HG03095 (cell line): Measurements from ENCODE around the gene OSTM1.
"Not testable (repeated sequence)": the region's sequence is repeated elsewhere in the genome, so short reads cannot be mapped to it uniquely, and the experiment has no call there.

Experiments used
- ATAC-seq: cut with Tn5 transposase; IDR thresholded peaks from one replicate; pipeline ENCODE4 v1.9.1; 2021; ENCODE audit warnings: moderate library complexity; ENCODE audit not compliant: unreplicated experiment

Gene OSTM1

DNA sequence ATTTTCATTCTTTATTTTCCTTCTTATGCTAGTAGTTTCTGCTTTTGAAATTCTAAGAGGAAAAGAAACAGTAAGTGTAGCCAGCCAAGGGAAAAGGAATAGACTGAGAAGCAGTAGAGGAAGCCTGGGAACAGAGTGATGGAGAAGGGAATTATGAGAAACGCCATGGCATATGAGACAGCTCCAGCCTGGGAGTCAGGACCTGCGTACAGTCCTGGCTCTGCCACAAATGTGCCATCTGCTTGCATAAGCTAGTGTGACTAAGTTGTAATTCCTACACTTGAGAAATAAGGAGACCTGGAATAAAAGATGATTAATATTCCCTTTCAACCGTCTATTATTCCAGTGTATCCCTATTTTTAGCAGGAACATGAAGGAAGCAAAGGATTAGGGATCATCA, 47.5 kb downstream of the OSTM1 start:
- ATAC-seq, result no peak

DNA sequence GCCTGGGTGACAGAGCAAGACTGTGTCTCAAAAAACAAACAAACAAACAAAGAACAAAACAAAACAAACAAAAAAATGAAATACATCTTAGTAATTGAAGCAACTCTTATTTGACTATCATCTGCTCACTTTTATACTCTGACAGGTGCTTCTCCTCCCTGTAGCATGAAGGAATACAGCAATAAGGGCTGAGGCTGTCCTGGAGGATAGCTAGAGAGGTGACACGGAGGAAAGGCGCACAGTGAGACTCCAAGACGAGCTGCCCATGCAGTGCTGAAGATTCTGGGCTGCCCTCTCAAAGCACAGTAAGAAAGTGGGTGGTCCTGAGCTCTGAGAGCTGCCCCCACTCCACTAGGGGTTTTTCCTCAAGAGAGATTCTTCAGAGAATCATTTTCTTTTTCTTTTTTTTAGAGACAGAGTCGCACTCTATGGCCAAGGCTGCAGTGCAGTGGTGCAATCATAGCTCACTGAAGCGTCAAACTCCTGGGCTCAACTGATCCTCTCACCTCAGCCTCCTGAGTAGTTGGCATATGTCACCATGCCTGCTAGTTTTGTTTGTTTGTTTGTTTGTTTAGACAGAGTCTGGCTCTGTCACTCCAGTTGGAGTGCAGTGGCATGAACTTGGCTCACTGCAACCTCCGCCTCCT, 50.0 kb downstream of the OSTM1 start:
- no peak for ATAC-seq

DNA sequence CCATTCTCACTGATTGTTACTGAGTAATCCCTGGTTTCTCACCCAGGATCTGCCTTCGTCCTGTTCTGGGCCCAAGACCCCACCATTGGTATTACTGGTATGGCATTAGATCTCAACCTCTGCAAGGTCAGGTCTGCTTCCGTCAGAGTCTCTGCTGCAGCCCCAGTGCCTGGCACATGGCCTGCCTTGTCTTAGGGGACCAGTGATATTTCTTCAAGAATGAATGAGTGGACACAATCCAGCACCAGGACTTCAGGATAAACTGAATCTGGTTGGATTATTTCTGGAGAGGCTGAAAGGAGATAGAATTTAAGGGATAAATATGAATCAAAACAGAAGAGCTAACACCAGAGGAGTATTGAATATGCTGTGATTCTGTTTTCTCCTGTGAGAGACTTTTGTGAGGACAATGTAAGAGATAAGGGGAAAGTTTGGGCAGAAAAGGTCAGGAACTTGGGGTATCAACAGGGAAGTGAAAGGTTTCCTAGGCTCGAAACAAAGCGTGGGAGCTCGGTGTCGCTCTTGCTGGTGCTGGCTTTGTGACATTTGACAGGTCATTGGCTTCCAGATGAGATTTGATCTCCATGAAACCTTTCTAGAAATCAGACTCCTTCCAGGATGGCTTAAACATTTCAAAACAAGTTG, 53.9 kb downstream of the OSTM1 start:
- ATAC-seq, result no peak

DNA sequence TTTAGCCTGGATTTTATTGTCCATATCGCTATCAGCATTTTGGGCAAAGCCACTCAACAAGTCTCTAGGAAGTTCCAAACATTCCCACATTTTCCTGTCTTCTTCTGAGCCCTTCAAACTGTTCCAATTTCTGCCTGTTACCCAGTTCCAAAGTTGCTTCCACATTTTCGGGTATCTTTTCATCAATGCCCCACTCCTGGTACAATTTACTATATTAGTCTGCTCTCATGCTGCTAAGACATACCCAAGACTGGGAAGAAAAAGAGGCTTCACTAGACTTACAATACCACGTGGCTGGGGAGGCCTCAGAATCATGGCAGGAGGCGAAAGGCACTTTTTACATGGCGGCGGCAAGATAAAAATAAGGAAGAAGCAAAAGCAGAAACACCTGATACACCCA, 58.3 kb downstream of the OSTM1 start:
- ATAC-seq, result not testable (repeated sequence)

DNA sequence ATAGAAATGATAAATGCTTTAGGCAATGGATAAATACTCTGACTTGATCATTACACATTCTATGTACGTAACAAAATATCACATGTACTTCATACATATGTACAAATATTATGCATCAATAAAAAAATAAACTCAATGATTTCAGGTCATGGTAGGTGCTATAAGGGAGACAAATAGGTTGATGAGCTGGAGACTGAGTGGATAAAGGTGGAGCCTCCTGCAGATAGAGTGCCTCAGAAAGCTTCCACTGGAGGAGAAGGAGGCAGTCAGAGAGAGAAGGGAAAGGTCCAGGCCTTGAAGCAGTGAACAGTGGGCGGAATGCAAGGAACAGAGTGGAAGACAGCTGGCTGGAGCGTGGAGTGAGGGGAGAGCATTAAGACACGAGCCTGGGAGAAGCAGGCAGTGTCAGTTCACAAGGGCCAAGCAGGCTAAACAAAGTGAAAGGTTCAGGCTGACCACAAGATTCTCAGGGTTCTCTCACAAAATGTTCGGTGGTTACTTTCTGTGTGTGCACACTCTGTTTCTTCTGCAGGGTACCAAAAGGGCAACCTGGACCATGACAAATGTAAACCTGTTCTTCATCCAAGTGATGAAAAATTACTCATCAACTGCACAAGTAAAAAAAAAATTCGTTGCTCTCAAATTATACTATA, 60.6 kb downstream of the OSTM1 start:
- no peak for ATAC-seq

DNA sequence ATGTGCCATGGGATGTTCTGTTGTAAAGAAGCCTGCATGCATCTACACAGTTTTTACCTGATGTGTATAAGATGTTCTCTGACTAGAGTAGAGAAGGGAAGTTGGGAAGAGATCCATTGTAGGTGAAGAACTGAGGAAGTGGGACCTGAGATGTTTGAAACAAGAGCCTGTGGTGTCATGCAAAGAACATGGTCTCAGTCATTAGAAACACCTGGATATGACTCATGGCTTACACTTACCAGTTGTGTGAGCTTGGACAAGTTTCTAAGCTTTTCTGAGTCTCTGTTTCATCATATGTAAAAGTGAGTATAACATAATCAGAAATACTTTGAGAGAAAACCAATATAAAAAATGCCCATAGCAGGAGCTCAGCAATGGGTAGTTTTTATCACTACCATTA, 64.6 kb downstream of the OSTM1 start:
- no peak for ATAC-seq

DNA sequence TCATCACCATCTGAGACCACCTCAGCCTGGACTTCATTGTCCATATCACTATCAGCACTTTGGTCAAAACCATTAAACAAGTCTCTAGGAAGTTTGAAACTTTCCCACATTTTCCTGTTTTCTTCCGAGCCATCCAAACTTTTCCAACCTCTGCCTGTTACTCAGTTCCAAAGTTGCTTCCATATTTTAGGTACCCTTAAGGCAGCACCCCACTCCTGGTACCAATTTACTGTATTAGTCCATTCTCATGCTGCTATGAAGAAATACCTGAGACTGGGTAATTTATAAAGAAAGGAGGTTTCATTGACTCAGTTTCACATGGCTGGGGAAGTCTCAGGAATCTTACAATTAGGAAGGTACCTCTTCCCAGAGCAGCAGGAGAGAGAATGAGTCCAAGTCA, 65.3 kb downstream of the OSTM1 start:
- not testable (repeated sequence) for ATAC-seq

DNA sequence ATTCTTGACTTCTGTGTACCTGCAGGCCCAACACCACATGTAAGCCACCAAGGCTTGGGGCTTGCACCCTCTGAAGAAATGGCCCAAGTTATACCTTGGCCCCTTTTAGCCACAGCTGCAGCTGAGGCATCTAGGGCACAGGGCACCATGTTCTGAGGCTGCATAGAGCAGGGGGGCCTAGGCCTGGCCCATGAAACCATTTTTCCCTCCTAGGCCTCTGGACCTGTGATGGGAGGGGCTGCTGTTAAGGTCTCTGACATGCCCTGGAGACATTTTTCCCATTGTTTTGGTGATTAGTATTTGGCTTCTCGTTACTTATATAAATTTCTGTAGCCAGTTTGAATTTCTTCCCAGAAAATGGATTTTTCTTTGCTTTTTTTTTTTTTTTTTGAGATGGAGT, 66.2 kb downstream of the OSTM1 start:
- ATAC-seq, result no peak

DNA sequence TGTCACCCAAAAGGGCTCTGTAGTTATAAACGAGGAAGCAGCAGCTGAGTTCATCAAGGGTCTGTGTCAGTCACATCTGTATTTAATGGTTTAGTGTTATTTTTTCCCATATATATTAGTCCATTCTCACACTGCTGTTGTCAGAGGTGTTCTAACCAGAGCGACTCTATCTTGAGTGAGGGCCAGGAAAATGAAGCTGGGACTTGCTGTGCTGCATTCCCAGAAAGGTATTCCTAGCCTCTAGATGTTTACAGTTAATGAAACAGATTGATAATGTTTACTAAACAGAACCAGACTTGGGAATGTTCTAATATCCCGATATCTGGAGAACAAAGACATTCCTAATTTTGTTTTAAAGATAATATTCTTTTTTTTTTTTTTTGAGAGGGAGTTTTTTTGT, 68.6 kb downstream of the OSTM1 start:
- no peak for ATAC-seq

DNA sequence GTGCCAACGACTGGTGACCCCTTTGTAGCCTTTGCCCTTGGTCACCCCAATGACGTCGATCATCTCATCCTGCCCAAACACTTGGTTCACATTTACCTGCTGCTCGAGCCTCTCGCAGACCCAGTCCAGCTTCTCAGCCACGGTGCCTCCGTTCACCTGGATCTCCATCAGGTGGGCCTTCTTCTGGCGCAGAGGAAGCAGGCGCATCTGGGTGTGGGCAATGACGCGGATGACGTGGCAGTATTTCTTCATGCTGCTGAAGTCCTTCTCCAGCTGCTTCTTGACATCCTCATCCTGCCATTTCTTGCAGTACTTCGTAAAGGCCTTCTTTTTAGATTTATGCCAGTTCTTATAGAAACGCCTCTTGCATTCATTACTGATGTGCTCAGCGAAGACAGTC, 69.7 kb downstream of the OSTM1 start:
- no peak for ATAC-seq

DNA sequence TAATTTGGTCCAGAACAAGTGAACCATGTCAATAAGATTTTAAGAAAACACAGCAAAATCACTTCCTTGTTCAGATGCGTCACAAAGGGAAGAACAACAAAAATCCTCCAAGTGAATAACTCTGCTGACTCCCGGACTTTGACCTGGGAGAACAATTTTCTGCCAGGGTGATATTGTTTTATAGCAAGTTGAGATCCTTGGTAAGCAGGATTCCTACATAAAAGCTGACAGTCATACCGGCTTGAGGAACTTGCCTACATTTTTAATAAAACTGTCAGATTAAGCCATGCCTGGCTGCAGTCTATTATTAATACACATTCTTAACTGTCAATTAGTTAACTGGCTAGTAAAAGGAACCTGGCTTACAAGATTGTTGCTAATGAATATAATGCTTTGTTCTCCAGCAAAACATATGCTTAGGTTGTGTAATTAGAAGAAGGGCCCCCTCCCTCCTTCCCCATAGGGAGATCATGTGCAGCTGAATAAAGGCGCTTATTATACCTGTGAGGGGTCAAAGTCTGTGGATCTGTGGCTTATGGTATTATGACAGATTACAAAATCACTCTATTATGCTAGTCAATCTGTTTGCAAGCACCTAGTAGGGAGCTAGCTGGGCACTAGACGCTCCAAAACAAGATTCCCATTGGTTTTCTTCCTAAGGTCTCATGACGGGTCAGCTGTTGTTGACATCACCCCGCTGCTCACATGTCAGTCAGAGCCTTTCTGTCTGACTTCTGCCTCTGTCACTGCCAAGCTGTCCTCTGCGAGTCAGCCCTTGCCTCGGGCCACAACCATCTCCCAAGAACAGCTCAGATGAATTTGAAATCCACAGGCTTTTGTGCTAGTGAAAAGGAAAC, 71.9 kb downstream of the OSTM1 start:
- no peak for ATAC-seq

DNA sequence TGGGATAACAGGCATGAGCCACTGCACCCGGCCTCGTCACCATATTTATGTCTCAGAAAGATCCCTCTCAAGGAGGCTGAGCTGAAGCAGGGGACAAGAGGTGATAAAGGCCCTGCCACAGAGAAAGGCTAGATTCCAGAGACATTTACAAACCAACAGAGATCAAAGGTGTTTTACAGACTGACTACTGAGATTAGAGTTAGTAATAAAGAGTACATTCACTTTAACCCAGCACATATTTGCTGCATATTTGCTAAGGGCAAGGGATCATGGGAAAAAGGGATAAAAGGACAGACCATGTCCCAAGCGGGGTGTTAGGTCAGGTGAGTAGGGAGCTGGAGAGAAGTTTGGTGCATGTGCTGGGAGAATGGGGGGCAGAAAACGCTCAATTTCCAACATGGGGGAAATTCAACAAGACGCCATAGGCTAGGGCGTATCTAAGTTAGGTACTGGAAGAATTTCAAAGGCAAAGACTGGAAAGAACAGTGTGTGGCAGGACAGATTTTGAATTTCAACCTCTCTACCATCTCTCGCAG, 72.8 kb downstream of the OSTM1 start:
- ATAC-seq, result no peak

DNA sequence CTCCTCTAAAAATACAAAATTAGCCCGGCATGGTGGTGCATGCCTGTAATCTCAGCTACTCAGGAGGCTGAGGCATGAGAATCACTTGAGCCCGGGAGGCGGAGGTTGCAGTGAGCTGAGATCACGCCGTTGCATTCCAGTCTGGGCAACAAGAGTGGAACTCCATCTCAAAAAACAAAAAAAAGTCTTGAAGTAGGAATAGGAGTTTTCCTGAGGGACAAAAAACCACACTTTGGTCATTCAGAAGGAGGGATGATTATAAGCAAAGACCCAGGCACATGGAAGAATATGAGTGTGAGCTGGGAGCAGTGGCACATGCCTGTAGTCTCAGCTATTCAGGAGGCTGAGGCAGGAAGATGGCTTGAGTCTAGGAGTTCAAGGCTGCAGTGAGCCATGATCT, 74.3 kb downstream of the OSTM1 start:
- ATAC-seq, result not testable (repeated sequence)

DNA sequence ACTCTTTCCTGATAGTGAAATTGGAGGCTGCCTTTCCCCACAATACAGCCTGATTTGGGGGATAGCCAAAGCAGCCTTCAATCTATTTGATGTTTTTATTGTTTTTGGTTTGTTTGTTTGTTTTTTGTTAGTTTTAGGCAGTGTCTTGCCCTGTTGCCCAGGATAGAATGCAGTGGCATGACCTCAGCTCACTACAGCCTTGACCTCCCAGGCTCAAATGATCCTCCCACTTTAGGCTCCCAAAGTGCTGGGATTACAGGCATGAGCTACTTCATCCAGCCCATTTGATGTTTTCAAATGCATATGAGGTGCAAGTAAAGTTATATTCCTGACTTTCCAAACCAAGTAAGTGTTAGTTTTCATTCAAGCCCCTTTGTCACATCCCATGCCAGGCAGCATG, 75.2 kb downstream of the OSTM1 start:
- no peak for ATAC-seq

DNA sequence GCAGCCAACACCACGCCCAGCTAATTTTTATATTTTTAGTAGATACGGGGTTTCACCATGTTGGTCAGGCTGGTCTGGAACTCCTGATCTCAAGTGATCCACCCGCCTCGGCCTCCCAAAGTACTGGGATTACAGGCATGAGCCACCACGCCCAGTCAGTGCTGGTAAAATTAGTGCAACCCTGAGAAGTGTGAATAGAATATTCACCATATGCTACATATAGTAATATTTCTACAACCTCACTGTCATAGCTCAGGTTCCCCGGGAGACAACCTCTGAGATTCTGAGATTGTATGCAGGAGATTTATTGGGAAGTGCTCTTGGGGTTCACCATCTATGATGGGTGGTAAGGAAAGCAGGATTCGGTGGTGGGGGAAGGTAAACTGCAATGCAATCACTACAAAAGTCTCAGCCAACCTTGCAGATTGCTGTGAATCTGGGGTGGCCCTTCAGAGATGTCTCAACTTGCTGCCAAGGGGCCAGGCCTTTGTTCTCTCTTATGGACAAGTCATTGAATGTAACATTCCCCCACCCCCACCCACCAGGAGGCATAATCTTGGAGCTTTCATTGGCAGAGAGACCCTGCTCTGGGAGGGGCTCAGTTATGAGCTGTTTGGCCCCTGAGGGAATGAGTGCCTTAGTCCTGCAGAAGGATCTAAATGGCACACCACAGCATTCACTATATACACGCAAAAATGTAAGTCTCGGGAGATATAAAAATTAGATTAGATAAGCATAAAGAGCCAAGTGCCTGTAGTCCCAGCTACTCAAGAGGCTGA, 82.6 kb downstream of the OSTM1 start:
- ATAC-seq, result no peak
